B cell (primary cell): ENCODE results near the gene ZDHHC15. TPM values are rescaled to one million over a fixed set of nuclear protein-coding genes. Genes with fewer than 3 reads are reported as not detected.
"Not testable (repeated sequence)": the region's sequence is repeated elsewhere in the genome, so short reads cannot be mapped to it uniquely, and the experiment has no call there.

Source experiments
- ATAC-seq: fragments of 200-7000 bp; cut with Tn5 transposase; one replicate; pipeline ENCODE4 v1.10.0; 2021; ENCODE audit warnings: low read depth, mild to moderate bottlenecking, moderate number of reproducible peaks, moderate library complexity
- CTCF ChIA-PET: fragments of 350-600 bp; sonication (Branson Sonifier 250); formaldehyde crosslinking; loops from one replicate; lab custom pipeline; 2021; ENCODE audit warnings: antibody characterized with exemption, inconsistent platforms; lab: Charles Lee
- POLR2A ChIA-PET: fragments of 350-600 bp; sonication (Branson Sonifier 250); formaldehyde crosslinking; loops from one replicate; lab custom pipeline; 2021; ENCODE audit warnings: antibody characterized with exemption; lab: Charles Lee
- DNase-seq: peaks from one replicate; pipeline ENCODE4 v3.0.0; 2013
- H2AFZ ChIP-seq: 2 replicates; pipeline ENCODE4 v1.6.1; 2012; ENCODE audit warnings: mild to moderate bottlenecking, low read depth, low read length; ENCODE audit not compliant: insufficient read depth, poor library complexity, severe bottlenecking
- H3K27ac ChIP-seq, 2 donors: 1 replicate in 1 of 2; 2 replicates in 1 of 2; pipeline ENCODE4 v1.5.1; 2012 to 2013; ENCODE audit warnings: low read length in 2 of 2, mild to moderate bottlenecking in 2 of 2, moderate library complexity in 1 of 2
- H3K27me3 ChIP-seq, 4 experiments: fragments of 200-600 bp in 1 of 4; sonication (generic) in 1 of 4; replicated peaks in 1 of 4; 1 replicate in 2 of 4; 2 replicates in 2 of 4; pipeline versions ENCODE4 v1.6.1 to v1.7.0; 2013 to 2016; ENCODE audit warnings: low read length in 3 of 4, mild to moderate bottlenecking in 2 of 4, mixed read lengths in 1 of 4, moderate library complexity in 1 of 4; ENCODE audit not compliant: insufficient read depth in 4 of 4, control insufficient read depth in 3 of 4; ENCODE audit errors: control extremely low read depth in 1 of 4
- H3K36me3 ChIP-seq, 2 experiments: replicated peaks in 1 of 2; 1 replicate in 1 of 2; 2 replicates in 1 of 2; pipeline versions ENCODE4 v1.6.1 to v1.7.1; 2013; ENCODE audit warnings: low read length in 1 of 2; ENCODE audit not compliant: insufficient read depth in 2 of 2, control insufficient read depth in 1 of 2; ENCODE audit errors: control extremely low read depth in 1 of 2, extremely low read depth in 1 of 2
- H3K4me1 ChIP-seq, 2 donors: fragments of 200-600 bp in 1 of 2; sonication (generic) in 1 of 2; 1 replicate in 1 of 2; 2 replicates in 1 of 2; pipeline versions ENCODE4 v1.5.1 to v1.6.1; 2013 to 2017; ENCODE audit warnings: low read length in 2 of 2; ENCODE audit not compliant: control insufficient read depth in 2 of 2, insufficient read depth in 2 of 2
- H3K4me2 ChIP-seq: replicated peaks from 2 replicates; pipeline ENCODE3; 2012; ENCODE audit warnings: mild to moderate bottlenecking, low read depth, low read length; ENCODE audit not compliant: poor library complexity, severe bottlenecking
- H3K4me3 ChIP-seq, 5 experiments: fragments of 200-600 bp in 1 of 5; sonication (generic) in 1 of 5; 1 replicate in 3 of 5; 2 replicates in 2 of 5; pipeline versions ENCODE4 v1.5.1 to v1.7.0; 2011 to 2016; ENCODE audit warnings: low read length in 4 of 5, mild to moderate bottlenecking in 4 of 5, low read depth in 2 of 5, control low read depth in 1 of 5, moderate library complexity in 1 of 5; ENCODE audit not compliant: insufficient read depth in 1 of 5; ENCODE audit errors: control extremely low read depth in 1 of 5, extremely low read depth in 1 of 5
- H3K79me2 ChIP-seq: fragments of 200-600 bp; sonication (generic); one replicate; pipeline ENCODE4 v1.6.0; 2016; ENCODE audit warnings: low read length; ENCODE audit not compliant: control insufficient read depth, insufficient read depth
- H3K9ac ChIP-seq: fragments of 200-600 bp; sonication (generic); 2 replicates; pipeline ENCODE4 v1.6.1; 2017; ENCODE audit warnings: mild to moderate bottlenecking, low read length, moderate library complexity
- H3K9me3 ChIP-seq, 3 donors: one replicate each; pipeline versions ENCODE4 v1.6.1 to v1.7.1; 2013; ENCODE audit warnings: low read length in 2 of 3; ENCODE audit not compliant: control insufficient read depth in 2 of 3, insufficient read depth in 1 of 3; ENCODE audit errors: control extremely low read depth in 1 of 3
- H4K20me1 ChIP-seq: 2 replicates; pipeline ENCODE4 v1.6.0; 2012; ENCODE audit warnings: mild to moderate bottlenecking, low read length; ENCODE audit not compliant: insufficient read depth, control insufficient read depth, poor library complexity, severe bottlenecking
- H3K27ac Mint-ChIP-seq: one replicate; pipeline ENCODE4 v1.8.0; 2021; ENCODE audit warnings: mixed read lengths
- H3K27me3 Mint-ChIP-seq: one replicate; pipeline ENCODE4 v1.8.0; 2021; ENCODE audit warnings: mixed read lengths
- H3K4me1 Mint-ChIP-seq: one replicate; pipeline ENCODE4 v1.8.0; 2021; ENCODE audit warnings: mixed read lengths
- H3K4me3 Mint-ChIP-seq: one replicate; pipeline ENCODE4 v1.8.0; 2021; ENCODE audit warnings: mixed read lengths
- H3K9me3 Mint-ChIP-seq: one replicate; pipeline ENCODE4 v1.8.0; 2022; ENCODE audit warnings: mixed read lengths; ENCODE audit not compliant: insufficient read depth
- CTCF ChIP-seq: fragments of 200-600 bp; IDR thresholded peaks from one replicate; pipeline ENCODE4 v1.8.0; 2022; ENCODE audit warnings: antibody characterized with exemption, mild to moderate bottlenecking
- EZH2 ChIP-seq: IDR thresholded peaks from 2 replicates; pipeline ENCODE4 v1.6.1; 2012; ENCODE audit warnings: borderline replicate concordance, low read depth, mild to moderate bottlenecking, moderate library complexity, low read length; ENCODE audit not compliant: insufficient read depth, poor library complexity, severe bottlenecking
- WGBS: methylation state at CpG from one replicate; pipeline ENCODE4 v1.1.5; 2013; ENCODE audit warnings: missing lambda C conversion rate; ENCODE audit not compliant: insufficient coverage; 5-methylcytosine and 5-hydroxymethylcytosine counted together
- intact Hi-C: fragments of 100-400 bp; cut with micrococcal nuclease; formaldehyde crosslinking; loops from one replicate; pipeline ENCODE4 v1.10.0; 2022
- polyA minus RNA-seq: library from RNA; depleted of rRNA, polyadenylated mRNA; stranded (reverse); fragments of >200 nt; gene quantifications from 2 replicates; pipeline ENCODE4 v1.2.3, GENCODE V29; 2012
- polyA plus RNA-seq: library from polyadenylated mRNA; depleted of rRNA; stranded (reverse); fragments of >200 nt; gene quantifications from 2 replicates; pipeline ENCODE4 v1.2.3, GENCODE V29; 2012
- total RNA-seq, 2 donors: library from RNA; stranded (reverse); fragments of 120-200 nt in 1 of 2; gene quantifications; 1 replicate in 1 of 2; 2 replicates in 1 of 2; pipeline versions ENCODE4 v1.2.3 to v1.2.4, GENCODE V29; 2013 to 2022

ZDHHC15 gene
- not detected in 2 replicates for total RNA-seq
- 0.09 TPM for total RNA-seq (2013)
- 0.03 TPM in 1 of 2 replicates, not detected in the other for polyA plus RNA-seq
- not detected in 2 replicates for polyA minus RNA-seq

- H3K27me3 Mint-ChIP-seq = peaks cover 12% of the 10 kb centered on the region
- H3K79me2 ChIP-seq = no peaks in the 10 kb centered on the region
- no peaks in the 10 kb centered on the region for H3K4me1 ChIP-seq
- no peaks in the 10 kb centered on the region for H3K9me3 Mint-ChIP-seq
- peak within 1 kb of the TSS; percentile 49 for H3K4me2 ChIP-seq
- no peaks in the 10 kb centered on the region for H4K20me1 ChIP-seq
- TF ChIP-seq EZH2 (no peak), CTCF (no peak)
- peak within 1 kb of the TSS; percentile 33 for H3K9ac ChIP-seq
- ATAC-seq (peak; percentile 36), DNase-seq (peak; percentile 4)
- no peaks in the 10 kb centered on the region for H3K27me3 ChIP-seq
- H2AFZ ChIP-seq = peak within 1 kb of the TSS; percentile 52
- H3K4me3 ChIP-seq = peak within 1 kb of the TSS in 2 of 5 experiments; percentile 16 to 38
- no peaks in the 10 kb centered on the region for H3K36me3 ChIP-seq
- H3K27ac Mint-ChIP-seq = no peak within 1 kb of the TSS
- 2% methylated on average over 26 of the region's 45 CpGs for WGBS
- peaks cover 10% of the 10 kb centered on the region for H3K4me1 Mint-ChIP-seq
- peak within 1 kb of the TSS; percentile 77 for H3K4me3 Mint-ChIP-seq
- ChIA-PET CTCF (no interaction called here), POLR2A (no interaction called here)
- no peak within 1 kb of the TSS for H3K27ac ChIP-seq
- H3K9me3 ChIP-seq = no peaks in the 10 kb centered on the region
- intact Hi-C loops = no loop called here
Measured at GRCh38 chrX:75522565-75523431, at the start of gene ZDHHC15. TSS of gene ZDHHC15 (minus strand) at chrX:75523037. CDS start at chrX:75523024, 13 bp downstream.

GRCh38 chrX:75560544-75560943 lies 37.7 kb upstream of the ZDHHC15 start:
- H3K4me1 ChIP-seq, H3K9me3 ChIP-seq, H3K27me3 ChIP-seq, H3K4me1 Mint-ChIP-seq, H3K36me3 ChIP-seq, POLR2A ChIA-PET, H4K20me1 ChIP-seq, intact Hi-C loops, ATAC-seq, H3K27ac ChIP-seq, H2AFZ ChIP-seq, H3K4me2 ChIP-seq, CTCF ChIA-PET, H3K4me3 ChIP-seq, H3K27ac Mint-ChIP-seq, H3K79me2 ChIP-seq, H3K9me3 Mint-ChIP-seq, H3K27me3 Mint-ChIP-seq, DNase-seq, H3K9ac ChIP-seq, H3K4me3 Mint-ChIP-seq: not testable (repeated sequence)
- WGBS = no CpG with 5 or more reads among the region's 18 CpGs
